Hepatocyte (in vitro differentiated cells): Measurements from ENCODE around the gene LRRC14B. TPM values are rescaled to one million over a fixed set of nuclear protein-coding genes. Genes with fewer than 3 reads are reported as not detected.

ENCODE experiments used
- DNase-seq: peaks from one replicate; pipeline ENCODE4 v3.0.0-alpha.2; 2016; ENCODE audit warnings: low spot score
- H2AFZ ChIP-seq: fragments of 200-600 bp; sonication (generic); 2 replicates; pipeline ENCODE4 v1.6.0; 2016; ENCODE audit warnings: antibody characterized with exemption, mild to moderate bottlenecking
- H3K27ac ChIP-seq: fragments of 200-600 bp; sonication (generic); 2 replicates; pipeline ENCODE4 v1.5.1; 2016; ENCODE audit warnings: mild to moderate bottlenecking
- H3K27me3 ChIP-seq: fragments of 200-600 bp; sonication (generic); 2 replicates; pipeline ENCODE4 v1.6.1; 2016
- H3K36me3 ChIP-seq: fragments of 200-600 bp; sonication (generic); replicated peaks from 2 replicates; pipeline ENCODE4 v1.5.1; 2016; ENCODE audit warnings: low read depth; ENCODE audit not compliant: insufficient read depth
- H3K4me1 ChIP-seq: fragments of 200-600 bp; sonication (generic); 2 replicates; pipeline ENCODE4 v1.5.1; 2016; ENCODE audit warnings: mild to moderate bottlenecking, moderate library complexity; ENCODE audit not compliant: insufficient read depth
- H3K4me2 ChIP-seq: fragments of 200-600 bp; sonication (generic); 2 replicates; pipeline ENCODE4 v1.6.0; 2016
- H3K4me3 ChIP-seq: fragments of 200-600 bp; sonication (generic); 2 replicates; pipeline ENCODE4 v1.5.1; 2016; ENCODE audit warnings: mild to moderate bottlenecking
- H3K79me2 ChIP-seq: fragments of 200-600 bp; sonication (generic); 2 replicates; pipeline ENCODE4 v1.6.0; 2017; ENCODE audit warnings: mild to moderate bottlenecking
- H3K9me2 ChIP-seq: fragments of 200-600 bp; sonication (generic); replicated peaks from 2 replicates; pipeline ENCODE4 v1.6.0; 2017; ENCODE audit warnings: mild to moderate bottlenecking; ENCODE audit not compliant: insufficient read depth
- H3K9me3 ChIP-seq: fragments of 200-600 bp; sonication (generic); 2 replicates; pipeline ENCODE4 v1.5.1; 2016; ENCODE audit warnings: low read depth, mild to moderate bottlenecking
- H4K20me1 ChIP-seq: fragments of 200-600 bp; sonication (generic); 2 replicates; pipeline ENCODE4 v1.6.0; 2016; ENCODE audit warnings: mild to moderate bottlenecking; ENCODE audit not compliant: insufficient read depth, poor library complexity, severe bottlenecking
- EZH2 ChIP-seq: fragments of 200-600 bp; sonication (generic); IDR thresholded peaks from 2 replicates; pipeline ENCODE4 v1.6.1; 2016; ENCODE audit warnings: antibody characterized with exemption, mild to moderate bottlenecking, borderline replicate concordance
- EZH2phosphoT487 ChIP-seq: fragments of 200-600 bp; sonication (generic); IDR thresholded peaks from one replicate; pipeline ENCODE4 v1.6.1; 2018; ENCODE audit warnings: antibody characterized with exemption, mild to moderate bottlenecking, low read depth, moderate library complexity; ENCODE audit not compliant: unreplicated experiment, severe bottlenecking
- WGBS: methylation state at CpG from one replicate; pipeline ENCODE4 v1.1.6; 2016; ENCODE audit warnings: low lambda C conversion rate; ENCODE audit errors: missing lambda C conversion rate; 5-methylcytosine and 5-hydroxymethylcytosine counted together
- polyA plus RNA-seq: library from polyadenylated mRNA; unstranded; fragments of >200 nt; fragmentation: Nextera tagmentation; extraction: Ambion mirVana; gene quantifications from 2 replicates; pipeline ENCODE4 v1.2.1, GENCODE V29; 2016
- total RNA-seq: library from RNA; depleted of rRNA; stranded (reverse); fragments of >200 nt; gene quantifications from 2 replicates; pipeline ENCODE4 v1.2.3, GENCODE V29; 2014
- TF ChIP-seq, protein P1 (sequence below): fragments of 200-600 bp; sonication (generic); IDR thresholded peaks from 2 replicates; pipeline ENCODE4 v1.5.1; 2016; ENCODE audit warnings: antibody characterized with exemption, mild to moderate bottlenecking; ENCODE audit not compliant: poor library complexity

The LRRC14B gene
- total and polyA plus RNA-seq, 2 experiments from 2014 or later, result 0.18 TPM; not detected in 1

DNA sequence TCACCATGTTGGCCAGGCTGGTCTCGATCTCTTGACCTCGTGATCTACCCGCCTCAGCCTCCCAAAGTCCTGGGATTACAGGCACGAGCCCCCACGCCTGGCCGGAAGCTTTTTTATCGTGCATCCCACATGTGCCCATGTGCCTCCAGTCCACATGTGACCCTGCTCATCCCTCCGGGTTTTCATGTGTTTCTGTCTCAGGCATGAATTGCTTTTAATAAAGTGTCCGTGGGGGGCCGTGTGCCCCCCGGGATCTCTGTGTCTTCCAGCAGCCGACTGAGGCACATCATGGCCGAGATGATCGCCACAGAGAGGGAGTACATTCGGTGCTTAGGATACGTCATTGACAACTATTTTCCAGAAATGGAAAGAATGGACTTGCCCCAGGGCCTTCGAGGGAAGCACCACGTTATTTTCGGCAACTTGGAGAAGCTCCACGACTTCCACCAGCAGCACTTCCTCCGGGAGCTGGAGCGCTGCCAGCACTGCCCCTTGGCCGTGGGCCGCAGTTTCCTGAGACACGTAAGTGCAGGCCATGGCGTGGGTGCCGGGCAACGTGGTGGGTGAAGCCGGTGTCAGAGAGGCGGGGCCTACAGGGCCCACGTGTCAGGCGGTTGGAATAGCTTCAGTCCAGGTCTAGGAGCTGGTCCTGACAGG is 22.1 kb upstream of the LRRC14B start:
- 90% methylated on average over 32 of the region's 32 CpGs for WGBS
- H3K27me3 ChIP-seq, result no peaks in the 10 kb centered on the region
- H2AFZ ChIP-seq, result no peak overlapping the region
- H3K4me2 ChIP-seq, result no peak overlapping the region
- no peaks in the 10 kb centered on the region for H3K4me1 ChIP-seq
- no peaks in the 10 kb centered on the region for H3K9me2 ChIP-seq
- H3K27ac ChIP-seq, result no peak overlapping the region
- no peak for DNase-seq
- H3K9me3 ChIP-seq, result no peaks in the 10 kb centered on the region
- H3K79me2 ChIP-seq, result no peaks in the 10 kb centered on the region
- H3K36me3 ChIP-seq, result no peaks in the 10 kb centered on the region
- no peak for TF ChIP-seq EZH2
- TF ChIP-seq, protein P1, sequence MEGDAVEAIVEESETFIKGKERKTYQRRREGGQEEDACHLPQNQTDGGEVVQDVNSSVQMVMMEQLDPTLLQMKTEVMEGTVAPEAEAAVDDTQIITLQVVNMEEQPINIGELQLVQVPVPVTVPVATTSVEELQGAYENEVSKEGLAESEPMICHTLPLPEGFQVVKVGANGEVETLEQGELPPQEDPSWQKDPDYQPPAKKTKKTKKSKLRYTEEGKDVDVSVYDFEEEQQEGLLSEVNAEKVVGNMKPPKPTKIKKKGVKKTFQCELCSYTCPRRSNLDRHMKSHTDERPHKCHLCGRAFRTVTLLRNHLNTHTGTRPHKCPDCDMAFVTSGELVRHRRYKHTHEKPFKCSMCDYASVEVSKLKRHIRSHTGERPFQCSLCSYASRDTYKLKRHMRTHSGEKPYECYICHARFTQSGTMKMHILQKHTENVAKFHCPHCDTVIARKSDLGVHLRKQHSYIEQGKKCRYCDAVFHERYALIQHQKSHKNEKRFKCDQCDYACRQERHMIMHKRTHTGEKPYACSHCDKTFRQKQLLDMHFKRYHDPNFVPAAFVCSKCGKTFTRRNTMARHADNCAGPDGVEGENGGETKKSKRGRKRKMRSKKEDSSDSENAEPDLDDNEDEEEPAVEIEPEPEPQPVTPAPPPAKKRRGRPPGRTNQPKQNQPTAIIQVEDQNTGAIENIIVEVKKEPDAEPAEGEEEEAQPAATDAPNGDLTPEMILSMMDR, result no peak
- no peak for TF ChIP-seq EZH2phosphoT487
- no peaks in the 10 kb centered on the region for H4K20me1 ChIP-seq
- H3K4me3 ChIP-seq, result no peak overlapping the region

GRCh38 chr5:169728-170094 is 21.6 kb upstream of the LRRC14B start:
- Histone ChIP-seq H3K27me3 (no peaks in the 10 kb centered on the region), H3K4me3 (no peak overlapping the region), H3K4me1 (no peaks in the 10 kb centered on the region), H3K4me2 (no peak overlapping the region), H3K9me2 (no peaks in the 10 kb centered on the region), H4K20me1 (no peaks in the 10 kb centered on the region), H3K9me3 (no peaks in the 10 kb centered on the region), H2AFZ (no peak overlapping the region), H3K27ac (no peak overlapping the region), H3K79me2 (no peaks in the 10 kb centered on the region), H3K36me3 (no peaks in the 10 kb centered on the region)
- no peak for TF ChIP-seq EZH2
- 95% methylated on average over 9 of the region's 12 CpGs for WGBS
- DNase-seq, result no peak

DNA sequence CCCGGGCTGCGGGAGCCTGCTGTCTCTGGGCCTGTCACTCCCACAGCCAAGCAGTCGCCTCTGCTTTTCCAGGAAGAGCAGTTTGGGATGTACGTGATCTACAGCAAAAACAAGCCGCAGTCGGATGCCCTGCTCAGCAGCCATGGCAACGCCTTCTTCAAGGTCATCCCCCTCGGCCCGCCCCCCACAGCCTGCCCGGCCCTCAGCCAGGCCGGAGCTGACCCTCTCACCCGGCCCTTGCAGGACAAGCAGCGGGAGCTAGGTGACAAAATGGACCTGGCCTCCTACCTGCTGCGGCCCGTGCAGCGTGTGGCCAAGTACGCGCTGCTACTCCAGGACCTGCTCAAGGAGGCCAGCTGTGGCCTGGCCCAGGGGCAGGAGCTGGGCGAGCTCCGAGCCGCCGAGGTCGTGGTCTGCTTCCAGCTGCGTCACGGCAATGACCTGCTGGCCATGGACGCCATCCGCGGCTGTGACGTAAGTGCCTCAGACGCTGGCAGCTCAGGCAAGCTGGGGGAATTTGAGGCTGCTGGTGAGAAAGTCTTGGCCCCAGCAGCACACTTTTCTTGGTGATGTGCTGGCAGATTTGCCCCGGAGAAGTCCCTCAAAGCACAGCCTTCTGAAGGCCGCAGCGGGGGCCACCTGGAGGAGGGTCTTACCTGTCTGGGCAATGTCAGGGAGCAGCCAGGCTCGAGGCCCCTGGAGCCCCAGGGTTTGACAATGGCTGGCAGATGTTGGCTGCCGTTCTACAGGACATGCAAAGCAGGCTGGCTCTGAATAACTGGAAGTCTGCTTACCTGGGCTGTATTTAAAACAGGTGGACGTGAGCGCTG is 20.1 kb upstream of the LRRC14B start:
- Histone ChIP-seq H3K79me2 (no peaks in the 10 kb centered on the region), H3K36me3 (no peaks in the 10 kb centered on the region), H3K4me1 (no peaks in the 10 kb centered on the region), H3K4me3 (no peak overlapping the region), H4K20me1 (no peaks in the 10 kb centered on the region), H3K27ac (no peak overlapping the region), H3K9me3 (no peaks in the 10 kb centered on the region), H3K9me2 (no peaks in the 10 kb centered on the region), H2AFZ (no peak overlapping the region), H3K4me2 (no peak overlapping the region), H3K27me3 (no peaks in the 10 kb centered on the region)
- TF ChIP-seq, protein P1, result no peak
- TF ChIP-seq EZH2, result no peak
- TF ChIP-seq EZH2phosphoT487, result no peak
- DNase-seq, result no peak
- WGBS, result 94% methylated on average over 36 of the region's 37 CpGs

- WGBS, result 96% methylated on average over 17 of the region's 23 CpGs
- Histone ChIP-seq H3K9me3 (no peaks in the 10 kb centered on the region), H3K9me2 (no peaks in the 10 kb centered on the region), H3K4me2 (no peak overlapping the region), H3K27me3 (no peaks in the 10 kb centered on the region), H4K20me1 (no peaks in the 10 kb centered on the region), H3K4me3 (no peak overlapping the region), H3K4me1 (no peaks in the 10 kb centered on the region), H3K79me2 (no peaks in the 10 kb centered on the region), H3K27ac (no peak overlapping the region), H3K36me3 (no peaks in the 10 kb centered on the region), H2AFZ (no peak overlapping the region)
- TF ChIP-seq EZH2phosphoT487 (no peak), EZH2 (no peak)
- TF ChIP-seq, protein P1, result no peak
- no peak for DNase-seq
Measured at GRCh38 chr5:171801-172331, 19.4 kb upstream of the LRRC14B start.
